ENCODE data around the gene PDE3B.

DNA sequence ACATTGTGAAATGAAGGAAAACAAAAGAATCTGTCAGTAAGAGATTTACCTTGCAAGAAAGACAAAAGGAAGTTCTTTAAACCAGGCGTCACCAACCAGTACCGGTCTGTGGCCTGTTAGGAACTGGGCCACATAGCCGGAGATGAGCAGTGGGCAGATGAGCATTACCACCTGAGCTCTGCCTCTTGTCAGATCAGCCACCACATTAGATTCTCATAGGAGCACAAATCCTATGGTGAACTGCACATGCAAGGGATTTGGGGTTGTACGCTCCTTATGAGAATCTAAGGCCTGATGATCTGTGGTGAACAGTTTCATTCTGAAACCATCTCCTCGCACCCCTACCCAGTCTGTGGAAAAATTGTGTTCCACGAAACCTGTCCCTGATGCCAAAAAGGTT, 140.2 kb downstream of the PDE3B start:
- no peak for TF ChIP-seq POLR2A (IDR thresholded peaks at IDR 0.05)
- TF ChIP-seq, protein P1, sequence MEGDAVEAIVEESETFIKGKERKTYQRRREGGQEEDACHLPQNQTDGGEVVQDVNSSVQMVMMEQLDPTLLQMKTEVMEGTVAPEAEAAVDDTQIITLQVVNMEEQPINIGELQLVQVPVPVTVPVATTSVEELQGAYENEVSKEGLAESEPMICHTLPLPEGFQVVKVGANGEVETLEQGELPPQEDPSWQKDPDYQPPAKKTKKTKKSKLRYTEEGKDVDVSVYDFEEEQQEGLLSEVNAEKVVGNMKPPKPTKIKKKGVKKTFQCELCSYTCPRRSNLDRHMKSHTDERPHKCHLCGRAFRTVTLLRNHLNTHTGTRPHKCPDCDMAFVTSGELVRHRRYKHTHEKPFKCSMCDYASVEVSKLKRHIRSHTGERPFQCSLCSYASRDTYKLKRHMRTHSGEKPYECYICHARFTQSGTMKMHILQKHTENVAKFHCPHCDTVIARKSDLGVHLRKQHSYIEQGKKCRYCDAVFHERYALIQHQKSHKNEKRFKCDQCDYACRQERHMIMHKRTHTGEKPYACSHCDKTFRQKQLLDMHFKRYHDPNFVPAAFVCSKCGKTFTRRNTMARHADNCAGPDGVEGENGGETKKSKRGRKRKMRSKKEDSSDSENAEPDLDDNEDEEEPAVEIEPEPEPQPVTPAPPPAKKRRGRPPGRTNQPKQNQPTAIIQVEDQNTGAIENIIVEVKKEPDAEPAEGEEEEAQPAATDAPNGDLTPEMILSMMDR (IDR thresholded peaks at IDR 0.05): no peak
